ENCODE data around the gene AMACR.
"Not testable (repeated sequence)": the region's sequence is repeated elsewhere in the genome, so short reads cannot be mapped to it uniquely, and the experiment has no call there.

AMACR gene

GRCh38 chr5:33964132-33964700 is 43.6 kb downstream of the AMACR start:
- no peak for FAIRE-seq

- FAIRE-seq, result no peak
Observed at GRCh38 chr5:33958176-33958575, 49.7 kb downstream of the AMACR start.

GRCh38 chr5:33957577-33958150 is 50.2 kb downstream of the AMACR start:
- FAIRE-seq, result no peak

GRCh38 chr5:33952175-33952574 is 55.7 kb downstream of the AMACR start:
- not testable (repeated sequence) for FAIRE-seq

- no peak for FAIRE-seq
Observed at GRCh38 chr5:33944543-33945132, 63.2 kb downstream of the AMACR start.

DNA sequence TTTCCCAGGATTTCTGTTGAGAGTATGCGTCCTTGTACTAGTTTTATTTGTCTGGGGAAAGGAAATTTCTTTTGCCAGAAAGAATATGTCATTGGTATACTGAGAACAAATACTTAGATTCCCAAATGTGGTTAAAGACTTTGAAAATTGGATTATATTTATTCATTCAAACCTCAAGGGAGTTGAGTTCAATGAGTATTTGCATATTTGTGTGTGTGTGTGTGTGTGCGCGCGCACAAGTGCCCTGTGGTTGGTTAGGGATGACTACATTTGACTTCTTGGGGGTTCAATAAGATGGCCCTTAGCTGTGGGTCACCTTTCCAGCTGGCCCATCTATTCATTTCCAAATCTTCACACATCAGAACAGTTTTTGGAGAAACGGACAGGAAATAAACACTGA is 66.8 kb downstream of the AMACR start:
- FAIRE-seq, result no peak

- no peak for FAIRE-seq
Observed at GRCh38 chr5:33939556-33940262, 68.1 kb downstream of the AMACR start.

DNA sequence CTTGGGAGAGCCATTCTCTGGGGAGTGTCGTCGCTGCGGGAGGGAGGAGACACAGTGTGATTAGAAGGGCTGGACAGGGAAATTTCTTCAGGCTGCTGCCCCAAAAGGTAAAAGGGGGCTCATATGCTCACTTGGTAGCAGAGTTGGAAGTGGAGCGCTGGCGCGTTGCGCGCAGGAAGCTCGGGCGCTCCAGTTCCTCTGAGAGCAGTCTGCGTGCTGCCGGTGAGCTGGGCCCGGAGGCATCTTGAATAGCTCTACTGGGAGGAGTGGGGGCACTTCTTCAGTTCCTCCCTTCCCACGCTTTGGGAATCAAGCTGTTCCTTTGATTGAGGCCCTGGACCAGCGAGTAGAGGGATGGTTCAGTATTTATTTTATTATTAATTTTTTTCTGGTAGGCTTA is 69.0 kb downstream of the AMACR start:
- FAIRE-seq, result no peak

DNA sequence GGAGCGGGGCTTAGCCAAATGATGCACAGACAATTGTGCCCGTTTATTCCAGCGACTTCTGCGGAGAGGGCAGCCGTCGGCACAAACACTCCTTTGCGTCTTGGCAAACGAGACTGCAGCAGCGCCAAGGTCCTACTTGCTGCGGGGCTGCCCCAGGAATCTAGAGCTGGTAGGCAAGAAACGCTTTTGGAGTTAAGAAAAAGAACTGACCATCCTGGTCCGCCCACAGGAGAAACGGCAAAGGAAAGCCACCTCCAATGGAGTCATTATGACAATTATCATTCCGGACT is 69.4 kb downstream of the AMACR start:
- FAIRE-seq, result no peak

DNA sequence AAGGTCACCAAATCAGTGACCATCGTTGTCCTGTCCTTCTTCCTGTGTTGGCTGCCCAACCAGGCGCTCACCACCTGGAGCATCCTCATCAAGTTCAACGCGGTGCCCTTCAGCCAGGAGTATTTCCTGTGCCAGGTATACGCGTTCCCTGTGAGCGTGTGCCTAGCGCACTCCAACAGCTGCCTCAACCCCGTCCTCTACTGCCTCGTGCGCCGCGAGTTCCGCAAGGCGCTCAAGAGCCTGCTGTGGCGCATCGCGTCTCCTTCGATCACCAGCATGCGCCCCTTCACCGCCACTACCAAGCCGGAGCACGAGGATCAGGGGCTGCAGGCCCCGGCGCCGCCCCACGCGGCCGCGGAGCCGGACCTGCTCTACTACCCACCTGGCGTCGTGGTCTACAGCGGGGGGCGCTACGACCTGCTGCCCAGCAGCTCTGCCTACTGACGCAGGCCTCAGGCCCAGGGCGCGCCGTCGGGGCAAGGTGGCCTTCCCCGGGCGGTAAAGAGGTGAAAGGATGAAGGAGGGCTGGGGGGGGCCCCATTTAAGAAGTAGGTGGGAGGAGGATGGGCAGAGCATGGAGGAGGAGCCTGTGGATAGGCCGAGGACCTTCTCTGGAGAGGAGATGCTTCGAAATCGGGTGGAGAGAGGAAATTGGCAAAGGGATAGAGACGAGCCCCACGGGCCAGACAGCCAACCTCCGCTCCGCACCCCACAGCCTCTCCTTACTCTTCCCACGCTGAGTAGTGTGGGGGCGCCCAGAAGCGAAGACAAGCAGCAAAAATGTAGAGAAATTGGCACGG is 69.9 kb downstream of the AMACR start:
- FAIRE-seq, result no peak

DNA sequence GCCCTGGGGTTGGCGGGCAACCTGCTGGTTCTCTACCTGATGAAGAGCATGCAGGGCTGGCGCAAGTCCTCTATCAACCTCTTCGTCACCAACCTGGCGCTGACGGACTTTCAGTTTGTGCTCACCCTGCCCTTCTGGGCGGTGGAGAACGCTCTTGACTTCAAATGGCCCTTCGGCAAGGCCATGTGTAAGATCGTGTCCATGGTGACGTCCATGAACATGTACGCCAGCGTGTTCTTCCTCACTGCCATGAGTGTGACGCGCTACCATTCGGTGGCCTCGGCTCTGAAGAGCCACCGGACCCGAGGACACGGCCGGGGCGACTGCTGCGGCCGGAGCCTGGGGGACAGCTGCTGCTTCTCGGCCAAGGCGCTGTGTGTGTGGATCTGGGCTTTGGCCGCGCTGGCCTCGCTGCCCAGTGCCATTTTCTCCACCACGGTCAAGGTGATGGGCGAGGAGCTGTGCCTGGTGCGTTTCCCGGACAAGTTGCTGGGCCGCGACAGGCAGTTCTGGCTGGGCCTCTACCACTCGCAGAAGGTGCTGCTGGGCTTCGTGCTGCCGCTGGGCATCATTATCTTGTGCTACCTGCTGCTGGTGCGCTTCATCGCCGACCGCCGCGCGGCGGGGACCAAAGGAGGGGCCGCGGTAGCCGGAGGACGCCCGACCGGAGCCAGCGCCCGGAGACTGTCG is 70.7 kb downstream of the AMACR start:
- no peak for FAIRE-seq

GRCh38 chr5:33936381-33937016 is 71.4 kb downstream of the AMACR start, which contains the start of gene RXFP3:
Gene RXFP3, plus strand, starts transcription at chr5:33936386. Its CDS starts 355 bp downstream, at chr5:33936741.
- no peak for FAIRE-seq

All from TTC549 (cell line).